Smooth muscle cell (in vitro differentiated cells): Measurements from ENCODE around the gene STEAP2. TPM values are rescaled to one million over a fixed set of nuclear protein-coding genes. Genes with fewer than 3 reads are reported as not detected.

Experiments
- DNase-seq: peaks from one replicate; lab custom pipeline; 2025; ENCODE audit not compliant: unreplicated experiment; lab: John Stamatoyannopoulos, UW
- H2AFZ ChIP-seq: fragments of 200-600 bp; sonication (generic); 2 replicates; pipeline ENCODE4 v1.6.0; 2016; ENCODE audit warnings: antibody characterized with exemption, low read depth, mild to moderate bottlenecking
- H3F3A ChIP-seq: fragments of 200-600 bp; sonication (generic); 2 replicates; pipeline ENCODE4 v1.6.0; 2017; ENCODE audit warnings: antibody characterized with exemption, low read depth
- H3K27ac ChIP-seq: fragments of 200-600 bp; sonication (generic); 2 replicates; pipeline ENCODE4 v1.5.1; 2016; ENCODE audit warnings: low read depth, mild to moderate bottlenecking
- H3K27me3 ChIP-seq: fragments of 200-600 bp; sonication (generic); 2 replicates; pipeline ENCODE4 v1.6.1; 2016; ENCODE audit warnings: low read depth, mild to moderate bottlenecking
- H3K36me3 ChIP-seq: fragments of 200-600 bp; sonication (generic); 2 replicates; pipeline ENCODE4 v1.5.1; 2016; ENCODE audit warnings: low read depth
- H3K4me1 ChIP-seq: fragments of 200-600 bp; sonication (generic); 2 replicates; pipeline ENCODE4 v1.5.1; 2016; ENCODE audit warnings: low read depth
- H3K4me2 ChIP-seq: fragments of 200-600 bp; sonication (generic); 2 replicates; pipeline ENCODE4 v1.6.0; 2016; ENCODE audit warnings: mild to moderate bottlenecking
- H3K4me3 ChIP-seq: fragments of 200-600 bp; sonication (generic); 2 replicates; pipeline ENCODE4 v1.5.1; 2016; ENCODE audit warnings: mild to moderate bottlenecking
- H3K79me2 ChIP-seq: fragments of 200-600 bp; sonication (generic); 2 replicates; pipeline ENCODE4 v1.6.0; 2016; ENCODE audit warnings: low read depth, mild to moderate bottlenecking
- H3K9ac ChIP-seq: fragments of 200-600 bp; sonication (generic); 2 replicates; pipeline ENCODE4 v1.6.0; 2016; ENCODE audit warnings: low read depth
- H3K9me3 ChIP-seq: fragments of 200-600 bp; sonication (generic); replicated peaks from 2 replicates; pipeline ENCODE4 v1.5.1; 2016; ENCODE audit warnings: low read depth
- H4K20me1 ChIP-seq: fragments of 200-600 bp; sonication (generic); 2 replicates; pipeline ENCODE4 v1.6.0; 2016; ENCODE audit warnings: low read depth
- WGBS: methylation state at CpG from one replicate; pipeline ENCODE4 v1.1.7; 2016; ENCODE audit warnings: low lambda C conversion rate; 5-methylcytosine and 5-hydroxymethylcytosine counted together
- polyA plus RNA-seq: library from polyadenylated mRNA; unstranded; fragments of >200 nt; fragmentation: Nextera tagmentation; extraction: Ambion mirVana; gene quantifications from 2 replicates; pipeline ENCODE4 v1.2.1, GENCODE V29; 2016
- total RNA-seq: library from RNA; depleted of rRNA; stranded (reverse); fragments of >200 nt; gene quantifications from 2 replicates; pipeline ENCODE4 v1.2.3, GENCODE V29; 2014
- TF ChIP-seq, protein P1 (sequence below): fragments of 200-600 bp; sonication (generic); IDR thresholded peaks from 2 replicates; pipeline ENCODE4 v1.5.1; 2017; ENCODE audit warnings: borderline replicate concordance, mild to moderate bottlenecking, antibody characterized with exemption; ENCODE audit not compliant: insufficient read depth, poor library complexity, severe bottlenecking

STEAP2 gene
- total and polyA plus RNA-seq, 2 experiments from 2014 or later, result 1.0 TPM; not detected in 1

DNA sequence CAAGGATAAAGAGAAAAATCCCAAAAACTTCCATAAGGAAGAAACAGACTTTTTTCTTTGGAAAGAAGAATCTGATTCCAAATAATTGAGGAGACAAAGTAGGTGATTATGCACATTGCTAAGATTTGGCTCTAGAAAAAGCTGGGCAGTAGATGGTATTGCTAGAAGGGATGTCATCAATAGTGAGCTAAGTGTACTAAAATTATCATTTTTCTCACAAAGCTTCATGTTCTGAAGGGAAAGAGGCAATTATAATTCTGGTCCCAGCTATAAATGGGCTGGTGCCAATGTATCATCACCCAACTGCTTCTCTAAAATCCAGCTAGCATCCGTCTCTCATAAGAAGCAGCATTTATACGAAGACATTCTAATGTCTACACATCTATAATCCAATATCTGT lies 33.4 kb upstream of the STEAP2 start:
- Histone ChIP-seq H4K20me1 (no peaks in the 10 kb centered on the region), H3K27me3 (no peaks in the 10 kb centered on the region), H3F3A (no peaks in the 10 kb centered on the region), H3K4me1 (no peaks in the 10 kb centered on the region), H3K9ac (no peak overlapping the region), H3K9me3 (no peaks in the 10 kb centered on the region), H3K4me3 (no peak overlapping the region), H3K36me3 (no peaks in the 10 kb centered on the region), H2AFZ (no peak overlapping the region), H3K4me2 (no peak overlapping the region), H3K79me2 (no peaks in the 10 kb centered on the region), H3K27ac (no peak overlapping the region)
- no peak for DNase-seq
- TF ChIP-seq, protein P1, sequence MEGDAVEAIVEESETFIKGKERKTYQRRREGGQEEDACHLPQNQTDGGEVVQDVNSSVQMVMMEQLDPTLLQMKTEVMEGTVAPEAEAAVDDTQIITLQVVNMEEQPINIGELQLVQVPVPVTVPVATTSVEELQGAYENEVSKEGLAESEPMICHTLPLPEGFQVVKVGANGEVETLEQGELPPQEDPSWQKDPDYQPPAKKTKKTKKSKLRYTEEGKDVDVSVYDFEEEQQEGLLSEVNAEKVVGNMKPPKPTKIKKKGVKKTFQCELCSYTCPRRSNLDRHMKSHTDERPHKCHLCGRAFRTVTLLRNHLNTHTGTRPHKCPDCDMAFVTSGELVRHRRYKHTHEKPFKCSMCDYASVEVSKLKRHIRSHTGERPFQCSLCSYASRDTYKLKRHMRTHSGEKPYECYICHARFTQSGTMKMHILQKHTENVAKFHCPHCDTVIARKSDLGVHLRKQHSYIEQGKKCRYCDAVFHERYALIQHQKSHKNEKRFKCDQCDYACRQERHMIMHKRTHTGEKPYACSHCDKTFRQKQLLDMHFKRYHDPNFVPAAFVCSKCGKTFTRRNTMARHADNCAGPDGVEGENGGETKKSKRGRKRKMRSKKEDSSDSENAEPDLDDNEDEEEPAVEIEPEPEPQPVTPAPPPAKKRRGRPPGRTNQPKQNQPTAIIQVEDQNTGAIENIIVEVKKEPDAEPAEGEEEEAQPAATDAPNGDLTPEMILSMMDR, result no peak
- WGBS, result 96% methylated on average over 2 of the region's 2 CpGs

DNA sequence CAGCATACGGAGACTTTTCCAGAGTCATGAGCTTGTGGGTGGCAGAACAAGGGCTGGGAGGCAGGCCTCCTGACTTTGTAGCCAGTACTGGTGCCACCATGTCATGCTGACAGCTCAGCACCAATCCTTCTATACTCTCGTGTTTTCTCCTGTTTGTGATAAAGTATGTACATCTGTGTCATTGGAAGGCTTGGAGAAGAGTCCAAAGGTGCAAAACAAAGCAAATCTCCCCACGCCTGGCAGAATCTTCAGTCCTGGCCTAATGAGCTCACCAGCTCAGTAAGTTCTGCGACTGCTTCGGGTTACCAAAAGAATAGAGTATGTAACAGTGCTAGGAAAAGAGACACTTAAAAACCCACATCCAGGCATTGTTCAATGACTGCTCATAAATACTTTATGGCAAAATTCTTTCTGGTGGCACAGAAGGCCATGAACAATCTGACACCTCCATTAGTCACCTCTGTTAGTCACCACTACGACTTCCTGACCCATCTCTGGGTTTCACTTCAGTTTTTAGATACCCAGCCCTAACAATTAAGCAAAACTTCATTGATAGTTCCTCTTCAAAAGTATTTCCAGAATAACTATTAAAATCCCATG lies 32.8 kb upstream of the STEAP2 start:
- 52% methylated on average over 6 of the region's 6 CpGs for WGBS

DNA sequence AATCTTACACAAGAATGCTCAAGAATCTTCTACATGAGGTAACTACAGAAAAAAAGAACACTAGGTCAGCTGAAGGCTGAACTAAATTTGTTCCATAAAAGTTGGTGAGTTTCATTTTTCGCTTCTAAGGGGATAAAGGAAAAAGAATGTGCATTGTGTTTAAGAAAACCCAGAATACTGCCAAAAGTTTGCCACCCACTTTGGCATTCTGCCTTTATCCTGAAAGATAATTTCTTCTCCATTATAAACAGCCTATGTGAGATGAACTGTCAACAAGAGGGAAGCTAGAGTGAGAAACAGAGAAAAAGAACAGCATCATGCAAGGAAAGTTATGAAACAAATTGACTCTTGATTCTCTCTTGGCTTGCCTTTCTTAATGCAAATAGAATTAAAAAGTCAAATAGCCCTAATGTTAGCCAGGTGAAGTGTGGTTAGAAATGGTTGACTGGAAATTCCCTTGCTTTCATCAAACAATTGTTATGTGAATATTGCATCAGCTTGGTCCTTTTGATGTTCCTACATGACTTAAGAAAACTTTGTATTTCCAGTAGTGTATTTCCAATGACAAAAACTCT lies 31.4 kb upstream of the STEAP2 start:
- no peaks in the 10 kb centered on the region for H3K9me3 ChIP-seq
- no peak for DNase-seq
- no peak overlapping the region for H3K4me2 ChIP-seq
- no peak overlapping the region for H2AFZ ChIP-seq
- no peaks in the 10 kb centered on the region for H3F3A ChIP-seq
- WGBS, result 95% methylated on average over 1 of the region's 1 CpG
- H3K36me3 ChIP-seq, result no peaks in the 10 kb centered on the region
- TF ChIP-seq, protein P1, result no peak
- no peaks in the 10 kb centered on the region for H3K27me3 ChIP-seq
- no peak overlapping the region for H3K4me3 ChIP-seq
- no peaks in the 10 kb centered on the region for H3K79me2 ChIP-seq
- H3K27ac ChIP-seq, result no peak overlapping the region
- no peaks in the 10 kb centered on the region for H4K20me1 ChIP-seq
- H3K4me1 ChIP-seq, result no peaks in the 10 kb centered on the region
- H3K9ac ChIP-seq, result no peak overlapping the region

More for the DNA sequence above, 32.8 kb upstream of the STEAP2 start:
- Histone ChIP-seq H2AFZ (no peak overlapping the region), H3K4me2 (no peak overlapping the region), H4K20me1 (no peaks in the 10 kb centered on the region), H3K27ac (peak overlapping the region; percentile 56), H3K4me3 (no peak overlapping the region), H3K79me2 (no peaks in the 10 kb centered on the region), H3K36me3 (no peaks in the 10 kb centered on the region), H3F3A (no peaks in the 10 kb centered on the region), H3K27me3 (no peaks in the 10 kb centered on the region), H3K9ac (no peak overlapping the region), H3K4me1 (no peaks in the 10 kb centered on the region), H3K9me3 (no peaks in the 10 kb centered on the region)
- DNase-seq, result no peak
- TF ChIP-seq, protein P1, result no peak

DNA sequence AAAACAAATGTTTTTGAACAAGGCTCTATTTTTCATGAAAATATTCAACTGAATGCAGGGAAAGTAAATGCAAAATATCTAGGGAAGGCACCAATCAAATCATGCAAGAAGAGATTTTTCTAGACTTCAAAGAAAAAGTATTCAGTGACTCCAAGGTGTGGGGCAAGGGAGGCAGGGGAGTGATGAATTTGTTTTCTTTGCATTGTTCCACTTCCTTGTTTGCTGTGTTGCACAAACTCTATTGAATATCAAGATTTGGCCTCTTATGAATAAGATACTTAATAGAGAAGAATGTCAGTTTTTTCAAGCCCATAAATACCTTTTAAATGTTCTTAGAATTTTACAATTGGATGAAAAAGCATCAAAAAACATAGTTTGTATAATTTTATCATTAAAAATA lies 30.9 kb upstream of the STEAP2 start:
- H3F3A ChIP-seq, result no peaks in the 10 kb centered on the region
- no peaks in the 10 kb centered on the region for H3K4me1 ChIP-seq
- H2AFZ ChIP-seq, result no peak overlapping the region
- H3K4me3 ChIP-seq, result no peak overlapping the region
- no peak overlapping the region for H3K27ac ChIP-seq
- H3K9ac ChIP-seq, result no peak overlapping the region
- TF ChIP-seq, protein P1, result no peak
- no peaks in the 10 kb centered on the region for H3K36me3 ChIP-seq
- no peaks in the 10 kb centered on the region for H3K27me3 ChIP-seq
- no peaks in the 10 kb centered on the region for H3K9me3 ChIP-seq
- H3K4me2 ChIP-seq, result no peak overlapping the region
- no peaks in the 10 kb centered on the region for H3K79me2 ChIP-seq
- H4K20me1 ChIP-seq, result no peaks in the 10 kb centered on the region
- DNase-seq, result no peak
